AG20443 (cell line): Measurements from ENCODE around the gene CHST13.

Source experiments
- DNase-seq: peaks from one replicate; pipeline ENCODE4 v3.0.0; 2012; ENCODE audit warnings: low spot score, mixed read lengths

CHST13 gene

DNA sequence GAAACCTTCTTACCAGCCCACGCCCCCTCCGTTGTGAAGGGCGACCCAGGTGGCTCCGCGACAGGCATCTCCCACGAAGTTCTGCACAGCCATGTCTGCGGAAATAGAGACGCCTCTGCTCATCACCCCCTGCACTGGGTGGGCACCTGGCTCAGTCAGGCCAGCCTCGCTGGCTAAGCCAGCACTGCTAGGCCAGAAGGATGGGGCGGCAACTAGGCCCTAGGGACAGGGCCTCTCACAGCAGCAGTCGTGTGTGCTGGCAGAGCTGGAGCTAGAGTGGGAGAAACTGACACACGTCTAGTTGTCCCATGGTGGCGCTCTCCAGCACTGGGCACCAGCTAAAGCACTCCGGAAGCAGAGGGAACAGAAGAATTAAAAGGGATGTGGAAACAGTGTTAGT lies 35.8 kb upstream of the CHST13 start:
- no peak for DNase-seq

DNA sequence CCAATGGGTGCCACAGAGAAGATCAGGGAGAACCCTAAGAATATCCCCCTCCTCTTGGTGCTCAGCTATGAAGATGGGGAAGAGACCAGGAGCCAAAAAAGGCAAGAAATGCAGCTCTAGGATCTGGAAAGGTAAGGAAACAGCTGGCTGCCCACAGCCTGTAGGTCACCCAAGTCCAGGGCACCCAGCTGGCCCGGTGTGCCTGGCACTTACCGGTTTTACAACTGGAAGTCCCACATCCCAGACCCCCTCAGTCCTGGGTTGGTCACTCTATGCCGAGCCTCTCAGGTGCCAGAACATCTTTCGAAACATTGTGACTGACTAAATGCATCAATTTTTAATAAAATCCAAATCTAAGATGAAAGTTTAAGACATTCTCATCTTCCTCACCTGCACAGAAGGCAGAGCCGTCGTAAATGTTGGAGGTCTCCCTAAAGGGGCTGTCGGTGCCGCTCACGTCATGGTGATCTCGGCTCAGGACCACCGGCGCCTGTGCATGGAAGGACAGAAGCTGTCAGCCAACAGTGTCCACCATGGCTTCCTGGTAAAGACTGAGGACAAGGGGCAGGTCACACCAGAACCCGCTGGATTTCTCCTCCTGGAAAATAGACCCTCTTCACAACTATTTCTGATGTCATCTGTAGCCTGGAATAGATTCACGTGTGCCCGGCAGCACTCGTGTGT lies 34.9 kb upstream of the CHST13 start:
- no peak for DNase-seq

DNA sequence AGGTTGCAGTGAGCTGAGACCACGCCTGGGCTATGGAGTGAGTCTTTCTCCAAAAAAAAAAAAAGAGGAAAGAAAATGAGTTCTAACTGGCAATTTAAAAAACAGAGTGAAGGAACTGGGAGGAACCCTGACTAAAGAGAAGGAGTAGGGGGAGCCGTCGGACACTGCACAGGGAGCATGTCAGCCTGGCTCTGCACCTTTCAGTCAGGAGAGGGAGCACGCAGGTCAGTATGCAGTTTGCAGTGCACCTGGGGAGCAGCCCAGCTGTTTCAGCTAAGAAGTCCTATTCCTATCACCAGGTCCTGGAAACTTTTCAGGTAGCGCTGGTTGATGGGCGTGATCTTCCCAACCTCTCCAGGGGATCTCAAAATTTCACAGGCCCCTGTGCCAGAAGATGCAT lies 33.3 kb upstream of the CHST13 start:
- no peak for DNase-seq

DNA sequence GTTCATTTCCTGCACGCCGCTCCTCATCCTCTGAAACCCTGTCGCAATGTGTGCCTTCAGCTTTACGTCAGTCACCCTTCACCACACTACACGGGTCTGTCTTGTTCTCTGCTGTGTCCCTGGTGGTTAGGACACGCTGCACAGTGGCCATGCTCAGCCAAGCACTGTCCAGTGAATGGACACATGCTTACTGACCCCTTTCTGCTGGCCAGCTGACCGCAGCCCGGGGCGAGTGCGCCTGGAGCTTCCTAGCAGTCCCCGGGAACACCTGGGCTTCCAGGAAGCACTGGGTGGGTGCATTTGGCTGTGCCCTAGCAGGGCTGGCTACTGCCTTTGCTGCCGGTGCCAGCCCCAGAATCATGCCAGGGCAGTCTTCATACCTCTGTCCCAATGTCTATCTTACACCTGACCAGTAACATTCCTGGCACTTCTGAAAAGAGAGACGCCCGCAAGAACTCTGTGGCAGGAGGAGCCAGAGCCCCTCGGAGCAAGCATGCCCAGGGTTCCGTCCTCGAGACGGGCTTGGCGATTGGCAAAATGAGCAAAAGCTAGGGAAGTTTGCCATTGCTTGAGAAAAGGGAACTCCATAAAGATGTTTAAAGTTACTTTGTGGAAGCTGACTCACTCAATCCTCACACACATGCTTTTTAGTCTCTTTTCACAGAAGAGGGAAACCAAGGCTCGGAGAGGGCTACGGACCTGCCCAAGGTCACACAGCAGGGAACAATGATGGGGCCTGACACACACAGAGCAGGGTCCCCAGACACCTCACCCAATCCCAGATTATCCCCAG lies 32.5 kb upstream of the CHST13 start:
- no peak for DNase-seq

DNA sequence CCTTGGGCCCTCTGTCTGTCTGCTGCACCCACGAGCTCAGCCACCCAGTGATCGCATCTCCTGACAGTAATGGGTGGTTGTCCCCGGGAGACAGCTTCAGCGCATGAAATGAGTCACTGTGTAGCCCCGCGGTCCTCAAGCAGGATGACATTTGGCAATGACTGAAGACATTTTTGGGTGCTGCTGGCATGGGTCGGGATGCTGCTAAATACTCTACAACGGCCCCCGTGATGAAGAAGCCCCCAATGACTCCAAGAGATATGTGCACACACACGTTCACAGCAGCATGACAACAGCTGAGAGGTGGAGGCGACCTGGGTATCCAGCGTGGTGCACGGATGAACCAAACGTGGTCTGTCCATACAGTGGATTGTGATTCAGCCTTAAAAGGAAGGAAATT lies 30.9 kb upstream of the CHST13 start:
- DNase-seq = no peak

DNA sequence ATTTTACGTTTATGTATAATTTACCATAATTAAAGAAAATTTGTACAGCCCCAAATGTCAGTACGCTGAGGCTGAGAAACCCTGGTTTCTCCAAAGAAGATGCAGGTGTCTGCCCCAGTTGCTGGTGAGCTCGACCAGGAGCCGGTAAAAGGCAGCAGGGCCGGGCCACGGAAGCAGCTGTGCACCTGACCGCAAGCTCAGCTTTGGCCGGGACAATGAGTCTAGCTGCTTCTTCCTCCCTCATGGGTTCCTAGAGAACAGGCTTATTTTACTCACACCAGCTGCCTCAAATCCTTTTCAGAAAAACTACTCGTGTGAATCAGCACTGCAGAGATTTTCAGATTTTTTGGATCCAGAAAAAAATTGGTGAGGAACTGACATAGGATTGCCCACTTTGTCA lies 30.2 kb upstream of the CHST13 start:
- DNase-seq = no peak

DNA sequence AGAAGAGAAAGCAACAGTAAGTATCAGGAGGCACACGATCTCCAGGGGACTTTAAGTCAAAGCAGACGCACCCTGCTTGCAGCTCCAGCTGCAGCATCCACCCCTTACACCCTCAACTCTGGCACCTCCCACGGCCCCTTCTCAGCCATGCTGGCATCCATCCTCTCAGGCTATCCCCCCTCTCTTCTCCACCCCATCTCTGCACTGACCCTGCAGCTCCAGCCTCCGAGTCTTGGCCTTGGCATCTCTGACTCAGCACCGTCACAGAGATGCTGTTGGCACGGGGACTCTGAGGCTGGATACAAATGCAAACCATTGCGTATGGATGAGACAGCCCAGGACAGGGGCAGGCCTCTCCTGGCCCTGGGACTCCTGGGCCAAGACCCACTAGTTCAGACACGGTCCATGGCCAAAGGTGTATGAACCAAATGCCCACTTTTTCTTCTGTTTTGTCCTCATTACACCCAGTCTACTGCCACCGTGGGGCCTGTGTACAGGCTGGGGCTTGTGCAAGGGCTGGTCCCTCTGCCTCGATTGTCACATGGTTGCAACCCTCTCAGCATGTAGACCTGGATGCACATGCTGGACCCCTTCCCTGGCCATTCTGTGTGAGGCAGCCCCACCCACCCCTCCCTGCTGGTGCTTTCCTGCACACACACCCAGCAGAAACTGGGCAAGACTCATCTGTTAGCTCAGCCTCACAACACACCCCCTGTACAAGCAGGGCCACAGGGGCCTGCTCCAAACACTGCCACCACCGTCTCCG lies 29.6 kb upstream of the CHST13 start:
- DNase-seq = peak; percentile 77

DNA sequence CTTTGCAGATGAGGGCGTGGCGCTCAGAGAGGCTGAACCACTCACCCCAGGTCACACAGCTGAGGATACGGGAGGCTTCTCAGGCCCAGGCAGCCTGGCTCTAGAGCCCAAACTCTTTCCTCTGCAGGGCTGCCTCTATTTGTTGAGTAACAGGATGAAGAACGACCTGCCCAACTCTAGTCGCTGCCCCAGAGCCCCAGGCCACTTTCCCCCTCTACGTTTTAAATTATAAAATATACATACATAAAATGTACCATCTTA lies 29.1 kb upstream of the CHST13 start:
- no peak for DNase-seq

DNA sequence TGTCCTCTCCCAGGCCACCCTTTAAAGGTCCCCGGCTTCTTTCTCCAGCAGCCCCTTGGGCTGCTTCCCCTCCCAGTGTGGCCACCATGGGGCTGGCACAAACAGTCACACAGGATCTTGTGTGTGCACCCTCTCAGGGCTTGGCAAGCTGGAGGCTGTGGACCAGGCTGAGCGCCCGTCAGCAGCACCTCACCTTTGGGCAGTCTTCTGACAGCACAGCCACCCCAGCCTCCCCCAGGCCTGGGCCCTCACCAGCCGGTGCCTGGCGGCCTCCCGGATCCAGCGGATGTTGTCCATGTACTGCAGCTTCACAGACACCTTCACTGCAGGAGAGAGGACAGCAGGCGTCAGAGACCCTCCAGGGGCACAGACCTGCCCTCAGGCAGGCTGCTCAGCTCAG lies 28.2 kb upstream of the CHST13 start:
- DNase-seq = no peak

DNA sequence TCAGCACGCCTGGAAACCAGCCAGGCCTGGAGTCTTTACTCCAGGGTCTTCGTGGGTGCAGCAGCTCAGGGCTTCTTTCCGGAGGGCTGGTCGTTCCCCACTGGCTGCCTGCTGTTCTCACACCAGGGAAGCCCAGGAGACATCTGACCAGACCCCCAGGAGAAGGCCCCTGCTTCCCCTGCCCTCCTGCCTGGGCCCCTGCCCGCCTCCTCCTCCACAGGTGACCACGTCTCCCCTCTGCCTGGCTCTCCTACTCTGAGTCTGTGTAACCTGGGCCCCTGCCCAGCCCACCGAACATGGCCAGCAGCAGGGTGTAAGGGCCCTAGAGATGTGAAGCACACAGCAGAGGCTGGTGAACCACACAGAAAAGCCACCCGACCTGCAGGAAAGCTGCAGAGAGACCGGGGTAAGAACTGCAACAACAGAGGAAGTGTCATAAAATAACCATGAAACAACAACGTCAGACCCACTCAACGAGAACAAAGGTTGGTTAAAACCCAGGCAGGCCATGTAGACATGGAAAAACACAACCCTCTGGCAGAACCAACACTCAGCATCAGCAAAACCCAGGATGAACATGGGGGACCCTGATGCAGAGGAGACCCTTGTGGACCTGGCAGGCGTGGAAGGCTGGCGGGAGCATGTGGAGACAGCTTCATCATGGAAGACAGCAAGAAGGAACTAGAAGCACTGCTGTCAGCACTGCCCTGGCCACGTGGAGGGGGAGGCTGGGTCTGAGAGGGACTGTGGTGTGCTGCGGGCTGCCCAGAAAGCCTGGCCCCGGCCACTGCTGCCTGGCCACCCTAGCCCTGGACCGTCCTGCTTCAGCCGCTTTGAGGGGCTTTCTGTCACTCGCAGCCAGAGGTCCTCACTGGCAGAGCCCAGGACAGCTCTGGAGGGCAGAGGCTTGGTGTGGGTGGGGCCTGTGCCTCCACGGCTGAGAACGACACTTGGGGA lies 26.8 kb upstream of the CHST13 start:
- no peak for DNase-seq

DNA sequence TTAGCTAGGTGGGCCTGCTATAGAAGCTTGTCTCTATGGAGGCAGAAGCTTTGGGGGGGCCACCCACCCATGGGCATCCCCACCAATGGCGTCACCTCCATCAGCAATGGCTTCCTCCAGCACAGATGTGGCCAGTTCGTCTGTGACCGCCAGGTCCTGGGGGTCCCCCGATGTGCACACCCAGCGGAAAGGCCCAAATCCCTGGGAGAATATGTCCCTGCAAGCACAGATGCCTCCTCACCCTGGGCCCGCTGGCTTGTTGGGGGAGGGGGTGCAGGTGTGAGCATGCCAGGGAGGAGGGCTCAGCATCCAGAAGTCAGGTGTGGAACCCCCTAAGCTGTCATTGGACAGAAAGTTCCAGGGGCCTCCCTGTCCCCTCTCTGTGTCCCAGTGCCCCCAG lies 26.0 kb upstream of the CHST13 start:
- DNase-seq = no peak

DNA sequence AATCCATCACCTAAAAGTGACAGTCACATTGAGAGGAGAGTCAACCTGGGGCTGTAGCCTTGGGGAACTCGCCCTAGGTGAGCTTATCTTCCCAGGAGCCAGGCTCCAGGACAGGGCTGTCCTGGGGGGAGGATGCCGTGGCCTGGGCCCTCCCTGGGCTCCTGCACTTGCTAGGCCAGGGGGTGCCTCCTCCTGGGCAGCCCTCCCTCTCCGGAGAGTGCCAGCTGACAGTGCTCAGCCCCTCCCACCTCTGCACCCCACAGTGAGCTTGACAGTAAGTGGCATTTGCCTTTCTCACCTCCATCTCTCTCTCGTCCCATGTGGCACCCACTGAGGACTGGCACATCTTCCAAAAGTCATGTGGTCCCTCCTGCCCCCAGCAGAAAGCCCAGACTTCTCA lies 25.5 kb upstream of the CHST13 start:
- no peak for DNase-seq

DNA sequence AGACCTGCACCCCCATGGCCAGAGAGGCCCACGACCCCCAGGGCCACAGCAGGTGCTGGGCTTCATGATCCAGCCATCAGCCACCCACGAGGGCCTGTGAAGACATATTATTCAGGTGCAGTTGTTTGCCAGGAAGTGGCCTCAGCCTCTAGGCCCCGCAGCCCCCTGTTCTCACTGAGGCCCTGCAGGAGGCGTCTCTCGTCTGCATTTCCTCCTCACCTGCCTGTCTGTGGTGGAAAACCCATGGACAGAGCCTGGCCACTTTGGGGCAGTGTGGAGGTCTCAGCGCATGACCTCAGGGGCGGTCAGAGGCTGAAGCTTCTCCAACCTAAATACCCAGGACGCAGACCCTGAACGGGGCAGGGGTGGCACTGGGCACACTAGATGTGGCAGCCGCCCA lies 25.0 kb upstream of the CHST13 start:
- DNase-seq = no peak

DNA sequence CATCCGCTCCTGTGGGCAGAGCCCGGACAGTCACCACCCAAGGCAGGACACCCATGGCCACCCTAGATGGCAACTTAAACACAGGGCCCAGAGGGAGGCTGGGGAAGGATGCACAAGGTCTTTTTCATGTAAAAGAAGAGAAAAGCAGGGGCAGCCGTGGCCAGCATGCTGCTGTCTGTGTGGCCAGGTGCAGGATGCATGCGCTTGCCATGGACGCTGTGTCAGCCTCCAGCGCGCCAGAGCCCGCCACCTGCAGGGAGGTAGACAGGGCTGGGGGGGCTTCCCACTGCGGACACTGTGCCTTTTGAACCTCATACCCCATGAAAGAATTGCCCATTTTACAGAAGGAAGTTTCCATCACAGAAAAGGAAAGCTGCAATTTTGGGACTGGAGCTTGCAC lies 24.6 kb upstream of the CHST13 start:
- DNase-seq = no peak

DNA sequence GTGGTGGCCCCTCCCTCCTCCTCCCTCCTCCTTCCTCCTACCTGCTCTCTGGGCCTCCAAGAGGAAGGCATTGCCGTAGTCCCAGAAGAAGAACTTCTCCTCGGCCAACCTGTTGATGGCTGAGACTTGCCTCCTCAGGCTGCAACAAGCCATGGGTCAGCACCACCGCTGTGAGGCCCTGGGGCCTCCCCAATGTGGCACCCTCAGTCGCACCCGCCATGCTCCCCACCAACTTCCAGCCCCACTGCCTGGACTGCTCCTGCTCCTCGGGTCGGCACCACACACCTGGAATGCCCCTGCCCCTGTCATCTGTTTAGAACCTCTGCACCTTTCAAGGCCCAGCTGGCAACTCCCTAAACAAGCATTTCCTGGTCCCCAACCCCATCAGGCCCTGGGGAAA lies 23.9 kb upstream of the CHST13 start:
- no peak for DNase-seq

DNA sequence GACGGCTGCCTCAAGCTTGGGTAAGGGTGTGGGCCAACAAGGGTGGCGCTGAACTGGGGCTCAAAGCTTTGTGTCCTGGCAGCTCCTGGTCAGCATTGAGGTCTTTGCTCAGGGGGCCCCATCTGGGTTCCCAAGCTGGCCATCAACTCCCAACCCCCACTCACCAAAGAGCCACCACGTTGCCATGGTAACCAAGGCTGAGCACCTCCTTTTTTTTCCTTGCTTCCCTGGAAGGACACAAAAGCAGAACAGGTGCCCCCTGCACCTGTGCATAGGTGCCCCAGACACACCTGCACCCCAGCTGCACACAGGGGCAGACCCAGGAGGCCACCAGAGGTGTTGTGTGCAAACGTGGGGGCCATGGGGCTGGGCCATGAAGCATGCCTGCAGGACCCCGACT lies 22.9 kb upstream of the CHST13 start:
- DNase-seq = no peak

DNA sequence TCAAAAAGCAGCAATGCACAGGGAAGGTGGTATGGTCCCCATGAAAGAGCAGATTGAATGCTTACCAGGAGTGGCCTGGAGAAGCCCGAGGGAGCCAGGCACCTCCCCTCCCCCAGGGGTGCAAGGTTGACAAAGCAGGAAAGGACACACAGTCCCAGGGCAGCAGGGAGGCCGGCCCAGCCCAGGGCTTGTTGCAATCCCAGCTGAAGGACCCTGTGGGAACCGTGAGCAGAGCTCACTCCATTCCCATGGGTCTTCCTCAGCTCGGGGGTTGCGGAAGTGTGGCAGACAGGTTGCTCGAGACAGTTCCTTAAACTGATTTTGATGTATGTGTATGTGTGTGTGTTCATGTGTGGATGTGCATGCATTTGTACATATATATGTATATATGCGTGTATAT lies 22.2 kb upstream of the CHST13 start:
- DNase-seq = no peak

DNA sequence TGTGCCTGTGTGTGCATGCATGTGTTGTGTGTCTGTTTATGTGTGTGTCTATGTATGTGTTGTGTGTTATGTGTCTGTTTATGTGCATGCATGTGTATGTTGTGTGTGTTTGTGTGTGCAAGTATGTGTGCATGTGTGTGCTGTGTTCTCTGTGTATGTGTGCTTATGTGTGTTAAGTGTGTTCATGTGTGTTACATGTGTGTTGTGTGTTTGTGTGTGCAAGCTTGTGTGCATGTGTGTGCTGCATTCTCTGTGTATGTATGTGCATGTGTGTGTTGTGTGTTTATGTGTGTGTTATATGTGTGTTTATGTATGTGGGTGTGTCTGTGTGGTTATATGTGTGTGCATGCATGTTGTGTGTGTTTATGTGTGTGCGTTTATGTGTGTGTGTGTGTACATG lies 21.3 kb upstream of the CHST13 start:
- no peak for DNase-seq

DNA sequence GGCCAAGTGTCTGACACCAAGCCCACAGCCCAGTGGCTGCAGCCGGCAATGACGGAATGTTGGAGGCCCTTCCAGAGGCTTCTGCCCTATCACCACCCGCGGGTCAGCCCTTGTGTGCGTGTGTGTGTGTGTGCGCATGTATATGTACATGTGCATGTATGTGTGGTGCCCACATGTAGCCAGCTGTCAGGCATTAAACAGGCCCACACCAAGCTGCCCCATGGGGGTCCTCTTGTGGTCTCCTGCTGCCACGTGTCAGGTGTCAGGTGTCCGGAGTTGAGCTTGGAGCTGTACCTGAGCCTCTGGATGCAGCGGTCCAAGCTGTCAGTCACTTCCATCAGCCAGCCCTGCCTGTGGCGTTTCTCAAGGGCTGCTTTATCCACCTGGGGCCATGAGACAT lies 20.3 kb upstream of the CHST13 start:
- no peak for DNase-seq

DNA sequence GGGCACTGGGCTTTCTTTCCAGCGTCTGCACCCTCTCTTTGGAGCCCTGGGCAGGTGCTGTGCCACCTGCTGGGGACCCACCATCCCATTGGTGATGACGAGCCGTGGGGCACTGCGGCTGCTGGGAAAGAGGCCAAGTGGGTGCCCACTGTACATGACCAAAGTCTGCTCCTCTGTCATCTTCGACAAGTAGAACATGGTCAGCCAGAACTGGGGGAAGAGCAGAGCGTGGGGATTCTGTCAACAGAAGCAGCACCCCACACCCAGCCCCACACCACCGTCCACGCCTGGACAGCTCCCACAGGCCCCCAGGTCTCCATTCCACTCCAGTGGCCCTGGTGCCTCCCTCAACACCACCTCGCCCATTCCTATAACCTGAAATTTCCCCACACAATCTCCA lies 16.1 kb upstream of the CHST13 start:
- no peak for DNase-seq

DNA sequence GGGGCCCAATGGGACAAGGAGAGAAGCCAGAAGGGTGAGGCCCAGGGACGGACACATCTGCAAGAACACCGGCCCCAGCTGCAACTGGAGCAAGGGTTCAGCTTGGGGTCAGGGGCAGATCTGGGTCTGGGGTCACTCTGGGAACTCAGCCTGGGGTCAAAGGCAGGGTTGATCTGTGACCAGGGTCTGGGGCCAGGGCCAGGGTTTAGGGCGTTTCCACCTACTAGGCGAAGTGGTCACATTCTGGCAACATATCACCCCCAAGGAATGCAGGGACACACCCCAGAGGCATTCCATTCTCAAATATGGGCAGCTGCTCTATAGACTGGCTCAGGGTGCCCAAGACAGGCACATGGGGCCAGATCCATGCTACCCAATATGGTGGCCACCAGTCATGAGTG lies 15.4 kb upstream of the CHST13 start:
- peak; percentile 74 for DNase-seq

DNA sequence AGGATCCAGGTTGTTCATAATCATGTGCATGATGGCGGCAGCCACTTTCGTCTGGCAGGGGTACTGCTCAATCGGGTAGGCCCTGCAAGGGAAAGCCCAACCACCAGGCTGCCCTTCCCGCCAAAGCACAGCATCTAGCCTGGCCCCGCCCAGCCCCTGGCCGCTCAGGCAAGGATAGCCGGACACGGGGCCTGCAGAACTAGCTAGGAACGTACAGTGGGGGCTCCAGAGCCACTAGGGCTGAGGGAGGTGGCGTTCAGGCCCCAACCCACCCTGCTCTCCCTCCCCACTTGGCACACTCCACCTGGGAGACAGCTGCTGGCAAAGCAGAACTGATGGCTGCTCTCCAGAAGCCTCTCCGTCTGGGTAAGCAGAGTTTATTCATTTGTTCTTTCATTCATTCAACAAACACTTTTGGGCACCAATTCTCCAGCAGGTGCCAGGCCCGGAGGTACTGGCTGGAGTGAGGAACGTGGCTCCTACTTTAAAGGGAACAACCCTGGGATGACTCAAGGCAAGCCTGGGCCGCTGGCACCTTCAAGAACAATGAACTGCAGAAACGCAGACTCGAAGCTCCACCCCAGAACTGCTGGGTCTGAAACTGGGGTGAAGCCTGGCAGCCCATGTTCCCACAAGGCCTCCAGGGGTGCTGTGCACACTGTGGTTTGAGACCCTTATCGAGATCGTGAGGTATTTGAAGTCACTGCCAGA lies 14.2 kb upstream of the CHST13 start:
- no peak for DNase-seq
